Mesendoderm (in vitro differentiated cells): ENCODE results near the gene OGFOD1.
A peak's percentile ranks its signal among the peaks of the same experiment; 100 is the strongest.

Experiments used
- DNase-seq: peaks from one replicate; pipeline ENCODE4 v3.0.0; 2013
- H2AK5ac ChIP-seq: 2 replicates; pipeline ENCODE4 v1.6.1; 2013; ENCODE audit warnings: low read length, inconsistent platforms
- H2BK120ac ChIP-seq: 2 replicates; pipeline ENCODE4 v1.6.1; 2013; ENCODE audit warnings: low read depth, mild to moderate bottlenecking, low read length, moderate library complexity, mixed read lengths
- H2BK15ac ChIP-seq: replicated peaks from 2 replicates; pipeline ENCODE4 v1.6.1; 2013; ENCODE audit warnings: low read depth, mild to moderate bottlenecking, moderate library complexity
- H2BK5ac ChIP-seq: 2 replicates; pipeline ENCODE4 v1.6.1; 2013; ENCODE audit warnings: low read length, inconsistent platforms
- H3K18ac ChIP-seq: 2 replicates; pipeline ENCODE4 v1.6.1; 2013; ENCODE audit warnings: mild to moderate bottlenecking, low read length, mixed read lengths
- H3K23ac ChIP-seq: one replicate; pipeline ENCODE4 v1.6.1; 2013; ENCODE audit warnings: low read length
- H3K27ac ChIP-seq: 2 replicates; pipeline ENCODE4 v1.5.1; 2013; ENCODE audit warnings: low read depth, mild to moderate bottlenecking, inconsistent platforms, low read length, moderate library complexity
- H3K27me3 ChIP-seq: 2 replicates; pipeline ENCODE4 v1.6.1; 2013; ENCODE audit warnings: low read length, control low read depth, mild to moderate bottlenecking, inconsistent platforms; ENCODE audit not compliant: insufficient read depth, poor library complexity
- H3K36me3 ChIP-seq: 2 replicates; pipeline ENCODE4 v1.6.1; 2013; ENCODE audit warnings: low read length, inconsistent platforms; ENCODE audit not compliant: control insufficient read depth, insufficient read depth
- H3K4ac ChIP-seq: one replicate; pipeline ENCODE4 v1.6.1; 2013; ENCODE audit warnings: low read depth, mild to moderate bottlenecking, low read length, moderate library complexity
- H3K4me1 ChIP-seq: 2 replicates; pipeline ENCODE4 v1.6.1; 2013; ENCODE audit warnings: low read depth, low read length, inconsistent platforms; ENCODE audit not compliant: control insufficient read depth
- H3K4me2 ChIP-seq: 2 replicates; pipeline ENCODE4 v1.6.1; 2013; ENCODE audit warnings: low read length
- H3K4me3 ChIP-seq: 2 replicates; pipeline ENCODE4 v1.5.1; 2013; ENCODE audit warnings: mild to moderate bottlenecking, low read length
- H3K56ac ChIP-seq: one replicate; pipeline ENCODE4 v1.6.1; 2013; ENCODE audit warnings: low read length
- H3K79me1 ChIP-seq: 2 replicates; pipeline ENCODE4 v1.6.1; 2013; ENCODE audit warnings: low read length, inconsistent platforms
- H3K79me2 ChIP-seq: 2 replicates; pipeline ENCODE4 v1.6.1; 2013; ENCODE audit warnings: mild to moderate bottlenecking, low read length; ENCODE audit not compliant: control insufficient read depth, insufficient read depth
- H3K9ac ChIP-seq: 2 replicates; pipeline ENCODE4 v1.6.1; 2013; ENCODE audit warnings: low read length, inconsistent platforms
- H4K5ac ChIP-seq: one replicate; pipeline ENCODE4 v1.6.1; 2013; ENCODE audit warnings: low read length
- H4K8ac ChIP-seq: one replicate; pipeline ENCODE4 v1.6.1; 2013; ENCODE audit warnings: low read depth, mild to moderate bottlenecking, control low read depth, low read length, moderate library complexity
- WGBS: extraction: QIAGEN DNeasy Blood & Tissue Kit; methylation state at CpG from one replicate; pipeline ENCODE4 v1.1.7; 2013; ENCODE audit warnings: low lambda C conversion rate, missing lambda C conversion rate; ENCODE audit not compliant: insufficient coverage; ENCODE audit errors: extremely low coverage; 5-methylcytosine and 5-hydroxymethylcytosine counted together

OGFOD1 gene

DNA sequence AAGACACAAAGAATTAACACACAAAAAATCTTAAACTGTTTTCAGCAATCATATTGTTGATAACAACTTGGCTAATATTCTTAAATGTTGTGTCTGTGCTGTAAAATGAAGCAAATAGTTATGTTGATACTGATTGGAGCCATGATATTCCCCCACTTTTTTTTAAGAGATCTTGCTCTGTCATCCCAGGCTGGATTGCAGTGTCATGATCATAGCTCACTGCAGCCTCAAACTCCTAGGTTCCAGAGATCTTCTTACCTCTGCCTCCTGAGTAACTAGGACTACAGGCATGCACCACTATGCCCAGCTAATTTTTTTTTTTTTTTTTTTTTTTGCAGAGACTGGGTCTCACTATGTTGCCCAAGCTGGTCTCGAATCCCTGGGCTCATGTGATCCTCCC, 42.5 kb downstream of the OGFOD1 start:
- Histone ChIP-seq H4K5ac (no peak overlapping the region), H3K4ac (no peak overlapping the region), H2BK120ac (no peak overlapping the region), H3K4me2 (no peak overlapping the region), H3K36me3 (no peaks in the 10 kb centered on the region), H3K79me1 (no peaks in the 10 kb centered on the region), H2BK5ac (no peak overlapping the region), H4K8ac (no peak overlapping the region), H3K27me3 (no peaks in the 10 kb centered on the region), H2BK15ac (no peak overlapping the region), H3K79me2 (no peaks in the 10 kb centered on the region), H3K9ac (no peak overlapping the region), H3K4me1 (no peaks in the 10 kb centered on the region), H3K4me3 (no peak overlapping the region), H2AK5ac (no peak overlapping the region), H3K56ac (no peak overlapping the region), H3K23ac (no peak overlapping the region), H3K27ac (no peak overlapping the region), H3K18ac (no peak overlapping the region)
- no CpG with 5 or more reads among the region's 1 CpG for WGBS
- no peak for DNase-seq

DNA sequence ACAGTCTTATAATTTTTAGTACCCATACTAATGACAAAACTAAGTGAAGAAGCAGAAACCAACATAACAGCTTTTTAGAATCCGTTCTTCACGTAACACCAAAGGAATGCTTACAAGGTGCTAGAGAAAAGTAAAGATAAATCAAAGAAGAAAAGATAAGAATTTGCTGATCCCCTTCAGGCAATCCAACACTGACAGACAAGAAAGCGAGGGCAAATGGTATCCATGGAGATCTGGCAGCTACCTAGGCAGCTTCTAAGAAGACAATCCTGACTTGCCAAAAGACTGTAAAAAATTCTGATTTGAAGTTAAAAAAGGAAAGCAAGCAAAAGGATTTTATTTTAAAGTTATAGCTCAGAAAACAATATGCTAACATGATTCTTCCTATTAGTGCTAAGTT, 53.8 kb downstream of the OGFOD1 start:
- no peak overlapping the region for H4K5ac ChIP-seq
- H2BK120ac ChIP-seq, result no peak overlapping the region
- H3K36me3 ChIP-seq, result no peaks in the 10 kb centered on the region
- no peak overlapping the region for H2BK5ac ChIP-seq
- H3K79me2 ChIP-seq, result no peaks in the 10 kb centered on the region
- H3K23ac ChIP-seq, result no peak overlapping the region
- H3K18ac ChIP-seq, result no peak overlapping the region
- no peak overlapping the region for H3K9ac ChIP-seq
- H3K4me2 ChIP-seq, result no peak overlapping the region
- no peak overlapping the region for H3K4me3 ChIP-seq
- no peaks in the 10 kb centered on the region for H3K4me1 ChIP-seq
- WGBS, result no CpG with 5 or more reads among the region's 3 CpGs
- H3K79me1 ChIP-seq, result no peaks in the 10 kb centered on the region
- no peak overlapping the region for H2AK5ac ChIP-seq
- peak; percentile 59 for DNase-seq
- H3K56ac ChIP-seq, result no peak overlapping the region
- no peak overlapping the region for H4K8ac ChIP-seq
- no peak overlapping the region for H3K4ac ChIP-seq
- H3K27me3 ChIP-seq, result no peaks in the 10 kb centered on the region
- H2BK15ac ChIP-seq, result no peak overlapping the region
- H3K27ac ChIP-seq, result no peak overlapping the region

DNA sequence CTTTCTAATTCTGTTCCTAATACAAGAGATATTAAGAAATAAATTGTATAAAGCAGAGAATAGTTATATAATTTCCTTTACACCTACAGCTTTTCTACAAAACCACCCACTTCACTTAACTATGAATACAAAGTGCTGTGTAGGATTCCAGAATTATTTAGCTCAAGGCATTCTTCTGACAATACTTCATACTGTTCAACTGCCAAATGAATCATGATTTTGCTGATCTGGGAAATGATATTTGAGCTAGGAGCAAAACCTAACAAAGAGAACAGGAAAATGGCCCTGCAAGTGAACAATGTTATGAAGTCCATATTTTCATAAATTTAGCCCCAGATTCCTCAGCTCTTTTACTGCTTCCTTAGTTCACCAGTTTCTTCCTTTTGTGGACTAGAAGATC, 55.6 kb downstream of the OGFOD1 start:
- Histone ChIP-seq H3K79me1 (no peaks in the 10 kb centered on the region), H3K9ac (no peak overlapping the region), H3K18ac (no peak overlapping the region), H4K8ac (no peak overlapping the region), H2BK15ac (no peak overlapping the region), H4K5ac (no peak overlapping the region), H3K79me2 (no peaks in the 10 kb centered on the region), H2BK5ac (no peak overlapping the region), H2BK120ac (no peak overlapping the region), H3K4ac (no peak overlapping the region), H3K23ac (no peak overlapping the region), H2AK5ac (no peak overlapping the region), H3K4me1 (no peaks in the 10 kb centered on the region), H3K4me3 (no peak overlapping the region), H3K27me3 (no peaks in the 10 kb centered on the region), H3K27ac (no peak overlapping the region), H3K4me2 (no peak overlapping the region), H3K36me3 (no peaks in the 10 kb centered on the region), H3K56ac (no peak overlapping the region)
- no peak for DNase-seq

GRCh38 chr16:56510544-56510943, 59.2 kb downstream of the OGFOD1 start:
- Histone ChIP-seq H3K4me2 (no peak overlapping the region), H3K27ac (no peak overlapping the region), H3K4ac (no peak overlapping the region), H2BK5ac (no peak overlapping the region), H3K4me1 (no peaks in the 10 kb centered on the region), H3K4me3 (no peak overlapping the region), H2BK120ac (no peak overlapping the region), H3K18ac (no peak overlapping the region), H3K27me3 (no peaks in the 10 kb centered on the region), H2BK15ac (no peak overlapping the region), H2AK5ac (no peak overlapping the region), H4K8ac (no peak overlapping the region), H3K79me1 (no peaks in the 10 kb centered on the region), H3K36me3 (no peaks in the 10 kb centered on the region), H4K5ac (no peak overlapping the region), H3K23ac (no peak overlapping the region), H3K56ac (no peak overlapping the region), H3K79me2 (no peaks in the 10 kb centered on the region), H3K9ac (no peak overlapping the region)
- no peak for DNase-seq
- WGBS, result no CpG with 5 or more reads among the region's 2 CpGs

GRCh38 chr16:56512025-56512424, 60.7 kb downstream of the OGFOD1 start:
- Histone ChIP-seq H3K79me2 (no peaks in the 10 kb centered on the region), H3K56ac (no peak overlapping the region), H4K5ac (no peak overlapping the region), H3K23ac (no peak overlapping the region), H2AK5ac (no peak overlapping the region), H3K27ac (no peak overlapping the region), H3K18ac (no peak overlapping the region), H2BK120ac (no peak overlapping the region), H3K36me3 (no peaks in the 10 kb centered on the region), H3K4ac (no peak overlapping the region), H3K79me1 (no peaks in the 10 kb centered on the region), H3K4me3 (no peak overlapping the region), H3K4me2 (no peak overlapping the region), H3K4me1 (no peaks in the 10 kb centered on the region), H2BK15ac (no peak overlapping the region), H2BK5ac (no peak overlapping the region), H4K8ac (no peak overlapping the region), H3K27me3 (no peaks in the 10 kb centered on the region), H3K9ac (no peak overlapping the region)
- no CpG with 5 or more reads among the region's 1 CpG for WGBS
- no peak for DNase-seq

GRCh38 chr16:56513091-56513490, 61.7 kb downstream of the OGFOD1 start:
- Histone ChIP-seq H2BK15ac (no peak overlapping the region), H4K8ac (no peak overlapping the region), H3K4ac (no peak overlapping the region), H2BK120ac (no peak overlapping the region), H4K5ac (no peak overlapping the region), H3K23ac (no peak overlapping the region), H3K56ac (no peak overlapping the region), H3K4me3 (no peak overlapping the region), H2BK5ac (no peak overlapping the region), H2AK5ac (no peak overlapping the region), H3K27ac (no peak overlapping the region), H3K79me1 (no peaks in the 10 kb centered on the region), H3K4me2 (no peak overlapping the region), H3K27me3 (no peaks in the 10 kb centered on the region), H3K4me1 (no peaks in the 10 kb centered on the region), H3K36me3 (no peaks in the 10 kb centered on the region), H3K9ac (no peak overlapping the region), H3K18ac (no peak overlapping the region), H3K79me2 (no peaks in the 10 kb centered on the region)
- no peak for DNase-seq
- WGBS, result no CpG with 5 or more reads among the region's 2 CpGs
